ENCODE results near the gene OSBPL6.

OSBPL6 gene

DNA sequence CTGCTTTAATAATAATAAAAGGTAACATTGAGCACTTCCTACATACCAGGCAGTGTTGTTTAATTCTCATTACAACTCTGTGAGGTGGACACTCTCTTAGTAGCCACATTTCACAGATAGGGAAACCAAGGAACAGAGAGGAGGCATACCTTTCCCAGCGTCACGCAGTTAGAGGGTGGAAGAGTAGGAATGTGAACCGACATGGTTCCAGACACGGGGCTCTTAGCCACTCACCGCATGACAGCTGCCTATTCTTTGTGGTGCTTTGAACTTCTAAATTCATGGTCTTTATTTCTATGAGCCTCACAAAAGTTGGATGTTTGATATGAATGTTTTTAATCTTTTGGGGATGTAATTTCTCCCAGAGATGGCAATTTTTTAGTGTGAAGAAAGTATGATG, 76.0 kb downstream of the OSBPL6 start:
- H3K4me1 ChIP-seq, result peaks cover 0 to 10% (median 0%) of the 10 kb centered on the region in 10 experiments; a peak in 3 of 20 replicates
- no peak overlapping the region for H3K4me2 ChIP-seq
- no peak overlapping the region for H3K27ac ChIP-seq
- no peak overlapping the region for H3K9ac ChIP-seq
- H3K27me3 ChIP-seq, result no peaks in the 10 kb centered on the region
- no peak for TF ChIP-seq Cebpa-rat (IDR thresholded peaks at IDR 0.05)
- no peaks in the 10 kb centered on the region for H3K9me3 ChIP-seq (replicated peaks in 1 of 11)
- no peaks in the 10 kb centered on the region for H3K36me3 ChIP-seq
- H3K4me3 ChIP-seq, result no peak overlapping the region
- no peaks in the 10 kb centered on the region for H4K20me1 ChIP-seq

DNA sequence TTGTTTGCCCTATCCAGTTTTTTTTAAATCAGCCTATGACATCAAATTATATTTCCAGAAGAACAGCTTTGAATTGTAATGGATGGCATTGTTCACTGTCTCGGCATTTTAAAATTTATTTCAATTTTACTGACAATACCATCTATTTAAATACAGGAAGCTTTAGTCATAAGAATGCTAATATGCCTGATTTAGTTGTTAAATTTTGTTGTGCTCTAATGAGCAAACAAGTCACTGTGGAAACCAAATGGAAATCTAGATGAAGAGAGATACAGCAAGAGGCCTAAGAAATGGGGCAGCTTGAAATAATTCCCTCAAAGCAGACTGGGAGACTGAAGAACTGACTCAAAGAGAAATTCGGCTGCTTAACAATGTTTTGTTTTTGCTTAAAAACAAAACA, 76.8 kb downstream of the OSBPL6 start:
- no peak overlapping the region for H3K27ac ChIP-seq
- no peaks in the 10 kb centered on the region for H3K36me3 ChIP-seq
- H3K4me2 ChIP-seq, result no peak overlapping the region
- no peak for TF ChIP-seq Cebpa-rat (IDR thresholded peaks at IDR 0.05)
- peaks cover 0 to 18% (median 0%) of the 10 kb centered on the region in 10 experiments; a peak in 3 of 20 replicates for H3K4me1 ChIP-seq
- H3K4me3 ChIP-seq, result no peak overlapping the region
- H4K20me1 ChIP-seq, result no peaks in the 10 kb centered on the region
- no peaks in the 10 kb centered on the region for H3K27me3 ChIP-seq
- no peaks in the 10 kb centered on the region for H3K9me3 ChIP-seq (replicated peaks in 1 of 11)
- no peak overlapping the region for H3K9ac ChIP-seq

DNA sequence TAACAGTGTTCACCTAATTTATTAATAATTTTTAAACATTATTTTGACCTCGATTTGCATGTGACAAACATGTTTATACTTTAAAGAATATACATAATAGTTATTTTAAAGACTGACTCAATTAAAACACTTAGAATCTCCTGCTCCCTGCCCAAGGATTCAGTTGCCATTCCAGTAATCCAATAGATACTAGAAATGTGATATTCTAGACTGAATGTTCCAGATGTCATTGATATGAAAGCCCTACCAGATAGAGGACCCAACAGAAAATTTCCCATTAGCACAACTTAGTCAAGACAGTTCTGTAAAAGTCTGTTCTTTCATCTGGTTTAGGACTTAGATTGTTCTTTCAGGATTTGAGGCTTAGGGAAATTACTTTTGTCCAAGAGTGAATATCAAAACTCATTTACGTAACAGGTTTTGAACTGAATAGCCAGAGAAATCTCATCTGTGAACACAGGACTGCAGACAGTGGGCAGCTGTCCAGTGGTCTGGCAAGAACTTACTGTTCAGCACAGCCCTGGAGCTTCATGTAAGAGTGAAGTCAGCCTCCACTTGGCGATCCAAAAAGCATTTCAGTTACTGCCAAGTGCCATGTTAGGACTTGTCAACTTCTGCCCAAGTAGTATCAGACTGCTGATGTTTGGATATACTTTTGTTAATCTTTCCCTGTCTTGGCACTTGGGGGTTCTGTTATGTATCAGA, 77.5 kb downstream of the OSBPL6 start:
- no peak for TF ChIP-seq Cebpa-rat (IDR thresholded peaks at IDR 0.05)
- H3K27ac ChIP-seq, result no peak overlapping the region
- H3K27me3 ChIP-seq, result no peaks in the 10 kb centered on the region

DNA sequence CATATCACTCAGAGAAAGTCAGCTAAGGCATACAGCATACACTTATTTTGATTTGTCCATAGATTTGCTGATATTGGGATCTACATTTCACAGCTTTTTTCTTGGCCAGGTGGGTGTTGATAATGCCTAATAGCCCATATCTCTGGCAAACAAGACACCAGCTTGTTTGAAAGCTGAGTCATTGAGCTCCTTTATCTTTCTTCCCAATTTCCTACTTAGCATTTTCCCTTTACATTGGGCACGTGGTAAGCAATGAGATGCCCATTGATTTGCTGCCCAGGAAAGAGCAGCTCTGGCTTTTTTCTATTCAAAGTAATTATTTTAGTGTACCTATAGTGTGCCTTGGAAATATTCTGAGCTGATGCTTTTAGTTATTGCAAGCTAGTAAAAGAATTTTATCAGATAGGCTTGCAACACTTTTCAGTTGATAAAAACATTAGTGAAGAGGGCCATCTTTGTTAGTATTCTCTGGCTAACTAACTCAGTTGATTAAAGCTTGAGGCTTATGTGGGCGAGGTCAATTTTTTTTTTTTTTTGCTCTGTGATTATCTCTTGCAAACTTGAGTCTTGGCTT, 79.6 kb downstream of the OSBPL6 start:
- H3K9ac ChIP-seq, result no peak overlapping the region
- H3K27me3 ChIP-seq, result no peaks in the 10 kb centered on the region
- TF ChIP-seq Cebpa-rat (IDR thresholded peaks at IDR 0.05), result no peak
- no peaks in the 10 kb centered on the region for H3K36me3 ChIP-seq
- H3K4me3 ChIP-seq, result no peak overlapping the region
- no peaks in the 10 kb centered on the region for H4K20me1 ChIP-seq
- H3K4me2 ChIP-seq, result no peak overlapping the region
- H3K9me3 ChIP-seq (replicated peaks in 1 of 11), result no peaks in the 10 kb centered on the region
- peaks cover 0 to 25% (median 0%) of the 10 kb centered on the region in 10 experiments; a peak in 3 of 20 replicates for H3K4me1 ChIP-seq
- no peak overlapping the region for H3K27ac ChIP-seq

More for the DNA sequence above, 77.5 kb downstream of the OSBPL6 start:
- Histone ChIP-seq H3K36me3 (no peaks in the 10 kb centered on the region), H3K4me1 (peaks cover 0 to 25% (median 0%) of the 10 kb centered on the region in 10 experiments; a peak in 3 of 20 replicates), H3K9ac (no peak overlapping the region), H3K9me3 (replicated peaks in 1 of 11) (no peaks in the 10 kb centered on the region), H4K20me1 (no peaks in the 10 kb centered on the region), H3K4me2 (no peak overlapping the region), H3K4me3 (no peak overlapping the region)

DNA sequence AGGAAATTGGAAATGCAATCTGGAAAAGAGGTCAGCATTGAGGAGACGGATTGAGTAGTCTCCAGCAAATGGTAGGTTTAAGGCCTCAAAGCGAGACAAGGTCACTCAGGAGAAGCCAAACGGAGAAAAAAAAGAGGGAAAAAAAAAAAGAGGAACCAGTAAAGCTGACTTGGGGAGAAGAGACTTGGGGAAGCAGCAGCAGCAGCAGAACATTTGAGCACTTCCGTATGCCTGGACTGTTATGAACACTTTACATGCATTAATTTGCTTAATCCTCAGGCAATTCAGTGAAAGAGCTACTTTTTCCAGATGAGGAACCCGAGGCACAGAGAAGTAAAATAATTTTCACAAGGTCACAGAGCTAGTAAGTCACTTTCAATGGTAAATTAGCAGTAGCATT, 81.3 kb downstream of the OSBPL6 start:
- H3K27me3 ChIP-seq, result no peaks in the 10 kb centered on the region
- H4K20me1 ChIP-seq, result no peaks in the 10 kb centered on the region
- H3K4me2 ChIP-seq, result peak overlapping the region in 2 of 11 experiments; percentile 15 to 48; a peak in 2 of 22 replicates
- TF ChIP-seq Cebpa-rat (IDR thresholded peaks at IDR 0.05), result no peak
- no peak overlapping the region for H3K9ac ChIP-seq
- H3K36me3 ChIP-seq, result no peaks in the 10 kb centered on the region
- no peaks in the 10 kb centered on the region for H3K9me3 ChIP-seq (replicated peaks in 1 of 11)
- peaks cover 0 to 25% (median 0%) of the 10 kb centered on the region in 10 experiments; a peak in 3 of 20 replicates for H3K4me1 ChIP-seq
- H3K4me3 ChIP-seq, result no peak overlapping the region
- H3K27ac ChIP-seq, result no peak overlapping the region

- no peak for TF ChIP-seq Cebpa-rat (IDR thresholded peaks at IDR 0.05)
- Histone ChIP-seq H3K27ac (no peak overlapping the region), H3K9ac (no peak overlapping the region), H3K27me3 (no peaks in the 10 kb centered on the region), H3K4me2 (no peak overlapping the region), H3K9me3 (replicated peaks in 1 of 11) (no peaks in the 10 kb centered on the region), H3K4me1 (peaks cover 0 to 37% (median 0%) of the 10 kb centered on the region in 10 experiments; a peak in 8 of 20 replicates), H3K4me3 (no peak overlapping the region), H4K20me1 (no peaks in the 10 kb centered on the region), H3K36me3 (no peaks in the 10 kb centered on the region)
Observed at GRCh38 chr2:178277741-178278197, 83.5 kb downstream of the OSBPL6 start.

- peaks cover 0 to 37% (median 0%) of the 10 kb centered on the region in 10 experiments; a peak in 8 of 20 replicates for H3K4me1 ChIP-seq
- H3K4me3 ChIP-seq, result no peak overlapping the region
- H3K9ac ChIP-seq, result no peak overlapping the region
- H3K9me3 ChIP-seq (replicated peaks in 1 of 11), result no peaks in the 10 kb centered on the region
- no peak overlapping the region for H3K4me2 ChIP-seq
- TF ChIP-seq Cebpa-rat (IDR thresholded peaks at IDR 0.05), result no peak
- H3K36me3 ChIP-seq, result no peaks in the 10 kb centered on the region
- H3K27ac ChIP-seq, result no peak overlapping the region
- H3K27me3 ChIP-seq, result no peaks in the 10 kb centered on the region
- H4K20me1 ChIP-seq, result no peaks in the 10 kb centered on the region
Observed at GRCh38 chr2:178279142-178279541, 84.8 kb downstream of the OSBPL6 start.

GRCh38 chr2:178279636-178280035, 85.3 kb downstream of the OSBPL6 start:
- H3K36me3 ChIP-seq, result no peaks in the 10 kb centered on the region
- peaks cover 0 to 37% (median 2%) of the 10 kb centered on the region in 10 experiments; a peak in 9 of 20 replicates for H3K4me1 ChIP-seq
- H3K4me3 ChIP-seq, result no peak overlapping the region
- H3K9me3 ChIP-seq (replicated peaks in 1 of 11), result no peaks in the 10 kb centered on the region
- no peak overlapping the region for H3K9ac ChIP-seq
- H3K4me2 ChIP-seq, result no peak overlapping the region
- no peak overlapping the region for H3K27ac ChIP-seq
- no peaks in the 10 kb centered on the region for H4K20me1 ChIP-seq
- H3K27me3 ChIP-seq, result no peaks in the 10 kb centered on the region
- no peak for TF ChIP-seq Cebpa-rat (IDR thresholded peaks at IDR 0.05)

DNA sequence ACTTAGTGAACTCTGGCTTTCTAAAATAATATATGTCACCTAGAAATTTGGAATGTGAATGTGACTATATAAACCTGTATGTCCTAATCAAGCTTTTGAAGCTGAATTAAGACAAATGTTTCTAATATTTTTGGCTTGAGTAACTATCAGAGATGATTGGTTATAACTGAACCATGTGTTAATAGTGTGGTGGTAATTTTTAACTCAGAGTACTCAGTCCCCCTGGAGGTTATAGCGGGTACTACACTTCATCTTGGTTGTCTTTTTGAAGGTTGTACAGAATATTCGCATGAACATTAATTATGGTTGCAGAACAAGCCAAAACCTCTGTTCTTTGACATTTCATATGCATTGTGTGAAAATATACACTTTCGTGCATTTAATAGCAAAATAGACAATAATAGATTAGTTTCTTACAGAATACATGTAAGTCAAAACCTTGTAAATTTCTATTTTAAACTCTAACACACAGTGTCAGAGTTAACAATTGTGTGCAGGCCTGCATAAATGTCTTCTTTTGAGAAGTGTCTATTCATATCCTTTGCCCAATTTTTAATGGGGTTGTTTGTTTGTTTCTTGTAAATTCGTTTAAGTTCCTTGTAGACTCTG, 86.0 kb downstream of the OSBPL6 start:
- no peak overlapping the region for H3K4me2 ChIP-seq
- H3K36me3 ChIP-seq, result no peaks in the 10 kb centered on the region
- TF ChIP-seq Cebpa-rat (IDR thresholded peaks at IDR 0.05), result no peak
- no peak overlapping the region for H3K4me3 ChIP-seq
- no peak overlapping the region for H3K27ac ChIP-seq
- no peaks in the 10 kb centered on the region for H3K27me3 ChIP-seq
- H3K9me3 ChIP-seq (replicated peaks in 1 of 11), result no peaks in the 10 kb centered on the region
- H3K9ac ChIP-seq, result no peak overlapping the region
- peaks cover 0 to 31% (median 3%) of the 10 kb centered on the region in 10 experiments; a peak in 9 of 20 replicates for H3K4me1 ChIP-seq
- H4K20me1 ChIP-seq, result no peaks in the 10 kb centered on the region

All from BLaER1 treated with 17β-estradiol and CSF1 and Interleukin-3, amounts not matched to agents 10 nM and 100 nM (cell line).